HG03025 (cell line): Measurements from ENCODE around the gene ATP8A1.
"Not testable (repeated sequence)": the region's sequence is repeated elsewhere in the genome, so short reads cannot be mapped to it uniquely, and the experiment has no call there.

ENCODE experiments used
- ATAC-seq: cut with Tn5 transposase; IDR thresholded peaks from one replicate; pipeline ENCODE4 v1.9.1; 2021; ENCODE audit warnings: mild to moderate bottlenecking, moderate library complexity; ENCODE audit not compliant: unreplicated experiment, low FRiP score

Gene ATP8A1

DNA sequence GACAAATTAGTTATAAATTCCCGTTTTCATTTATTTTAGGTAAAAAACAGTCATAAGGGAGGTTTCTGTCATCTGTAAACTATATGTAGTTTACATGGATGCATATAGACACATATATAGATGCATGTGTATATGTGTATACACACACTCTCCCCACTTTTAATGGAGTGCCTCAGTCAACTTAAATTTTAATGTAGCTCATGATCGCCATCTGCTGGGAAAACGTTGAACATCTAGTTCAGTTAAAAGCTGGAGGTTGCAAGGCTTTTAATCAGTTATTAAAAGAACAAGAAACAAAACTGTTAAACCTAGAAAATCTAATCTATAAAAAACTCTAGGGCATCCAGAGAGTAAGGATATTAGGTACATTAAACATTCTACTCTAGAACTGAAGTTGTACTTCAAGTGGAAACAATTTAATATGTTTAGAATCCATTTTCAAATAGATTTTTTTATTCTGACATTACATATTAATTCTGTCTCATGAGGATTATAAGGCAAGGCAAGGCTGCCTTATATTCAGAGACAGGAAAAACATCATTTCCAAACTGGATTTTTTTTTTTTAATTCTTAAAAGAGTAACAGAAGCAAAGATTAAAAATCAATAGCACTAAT lies 137.0 kb downstream of the ATP8A1 start:
- no peak for ATAC-seq

DNA sequence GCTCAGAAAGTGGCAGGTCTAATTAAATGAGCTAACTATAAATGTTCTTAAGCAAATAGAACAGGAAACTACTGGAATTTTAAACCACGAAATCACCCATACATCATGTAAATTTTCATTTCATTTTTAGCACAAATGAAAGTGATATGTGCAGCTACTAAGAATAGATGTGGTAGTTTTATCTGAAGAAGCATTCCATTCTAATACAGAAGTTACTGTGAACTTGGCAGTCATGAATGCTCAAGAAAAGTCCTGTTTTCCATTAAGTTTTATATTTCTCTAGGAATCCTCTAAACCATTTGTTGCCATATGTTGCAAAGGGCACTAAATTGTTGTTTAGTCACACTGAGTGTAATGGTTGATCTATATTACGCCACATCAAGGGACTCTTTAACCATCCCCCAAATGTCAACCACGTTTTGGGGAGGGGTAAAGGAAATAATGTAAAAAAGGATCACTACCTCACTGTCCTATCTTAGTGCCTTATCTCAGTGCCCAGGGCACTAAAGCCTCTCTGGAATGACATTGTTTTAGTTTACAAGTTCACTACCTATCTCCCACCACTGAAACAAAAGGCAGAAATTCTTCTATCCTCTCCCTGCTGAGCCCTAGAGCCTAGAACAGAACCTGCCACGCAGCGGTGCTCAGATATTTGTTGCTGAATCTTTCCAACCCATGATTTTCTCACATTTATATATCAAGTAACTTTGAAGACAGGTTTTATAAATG lies 141.6 kb downstream of the ATP8A1 start:
- no peak for ATAC-seq

DNA sequence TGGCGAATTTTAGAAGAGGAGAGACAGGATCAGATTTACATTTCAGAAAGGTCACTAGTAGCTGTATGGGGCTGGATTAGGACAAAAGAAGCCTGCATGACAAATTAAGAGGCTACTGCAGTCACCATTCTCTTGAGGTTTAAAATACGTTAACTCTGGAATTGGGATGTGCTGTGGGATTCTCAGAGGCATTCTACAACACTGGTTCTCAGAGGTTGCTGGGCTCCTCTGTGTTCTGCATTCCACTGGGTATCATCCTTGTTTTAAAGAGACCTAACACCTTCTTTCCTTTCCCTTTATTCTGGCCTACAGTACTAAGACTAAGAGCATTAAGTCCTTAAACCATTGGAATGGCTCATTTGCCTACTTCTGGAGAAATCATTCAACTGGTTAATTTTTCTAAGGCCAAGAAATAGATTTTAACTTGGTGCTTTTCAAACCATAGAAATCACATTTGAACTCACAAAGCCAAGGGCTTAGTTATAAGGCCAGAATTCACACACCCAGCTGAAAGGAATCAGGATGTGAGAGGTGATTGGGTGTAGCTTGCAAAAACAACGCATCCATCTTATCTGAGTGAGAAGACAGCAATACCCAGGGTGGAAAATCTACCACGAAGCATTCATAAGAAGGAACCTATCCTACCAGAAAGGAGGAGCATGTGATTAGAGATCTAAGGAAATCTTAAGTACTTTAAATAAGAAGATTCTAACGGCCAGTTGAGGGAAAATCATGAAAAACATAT lies 143.0 kb downstream of the ATP8A1 start:
- no peak for ATAC-seq

DNA sequence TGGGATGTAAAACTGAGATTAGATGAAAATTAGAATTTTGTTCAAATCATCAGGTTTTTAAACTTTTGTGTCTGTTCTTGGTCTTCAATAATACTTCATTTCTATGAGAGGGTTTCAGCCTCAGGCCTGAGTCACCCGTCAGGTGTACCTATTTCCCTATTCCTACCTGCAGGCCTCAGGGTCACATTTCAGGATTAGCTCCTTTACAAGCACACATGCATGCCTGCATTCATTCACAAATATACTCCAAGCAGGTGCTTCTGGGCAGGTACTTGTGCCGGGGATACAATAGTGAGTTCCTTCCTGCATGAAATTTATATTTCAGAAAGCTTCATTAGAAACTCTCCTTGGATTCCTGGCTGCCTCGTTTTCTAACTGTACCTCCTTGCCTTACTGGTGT lies 144.7 kb downstream of the ATP8A1 start:
- no peak for ATAC-seq

DNA sequence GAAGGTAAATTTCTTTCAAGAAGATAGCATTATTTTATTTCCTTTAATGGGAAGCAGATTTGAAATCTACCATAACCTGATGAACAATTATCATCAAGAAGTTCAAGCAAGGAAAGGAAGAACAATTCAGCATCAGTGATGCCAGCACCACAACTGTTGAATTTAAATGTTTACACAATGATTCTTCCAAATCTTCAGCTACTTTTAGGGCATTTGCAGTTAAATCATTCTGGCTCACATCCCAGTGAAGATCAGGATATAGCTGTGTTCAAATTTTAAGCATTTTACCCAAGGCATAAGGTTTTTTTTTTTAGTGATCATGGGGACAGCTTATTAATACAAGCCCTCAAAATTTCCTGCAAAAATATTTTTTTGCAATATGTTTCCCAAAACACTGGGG lies 146.7 kb downstream of the ATP8A1 start:
- ATAC-seq, result no peak

DNA sequence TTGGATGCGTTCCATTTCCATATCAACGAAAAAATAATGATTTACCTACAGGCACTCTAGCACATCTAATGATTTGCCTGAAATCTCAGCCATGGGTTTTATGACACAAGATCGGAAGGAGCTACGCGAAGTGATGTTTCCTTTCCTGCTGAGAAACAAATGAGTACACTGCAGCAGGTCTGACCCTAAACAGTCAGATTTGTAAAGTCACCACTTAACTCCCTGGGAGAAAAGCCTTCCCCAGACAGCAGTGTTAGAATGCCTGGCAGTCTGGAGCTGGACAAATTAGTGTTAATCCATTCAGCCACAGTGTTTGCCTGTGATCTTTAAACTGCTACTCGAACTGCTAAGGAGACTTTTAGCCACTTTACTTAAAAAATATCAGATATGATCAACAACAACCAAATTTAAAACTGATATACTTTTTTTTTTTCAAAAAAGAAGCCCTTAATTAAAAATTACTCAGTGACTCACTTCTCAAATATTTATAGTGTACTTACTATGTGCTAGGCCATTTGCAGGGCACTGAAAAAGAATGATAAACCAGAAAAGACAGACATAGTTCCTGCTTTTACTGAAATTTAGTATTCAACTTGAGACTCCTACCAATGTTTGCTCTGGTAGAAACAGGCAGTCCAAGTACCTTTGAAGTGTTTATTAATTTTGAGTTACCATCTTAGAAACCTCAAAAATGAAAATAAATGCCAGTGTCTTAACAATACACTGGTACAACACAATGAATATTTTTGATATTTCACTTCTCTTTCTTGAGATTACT lies 155.1 kb downstream of the ATP8A1 start:
- no peak for ATAC-seq

DNA sequence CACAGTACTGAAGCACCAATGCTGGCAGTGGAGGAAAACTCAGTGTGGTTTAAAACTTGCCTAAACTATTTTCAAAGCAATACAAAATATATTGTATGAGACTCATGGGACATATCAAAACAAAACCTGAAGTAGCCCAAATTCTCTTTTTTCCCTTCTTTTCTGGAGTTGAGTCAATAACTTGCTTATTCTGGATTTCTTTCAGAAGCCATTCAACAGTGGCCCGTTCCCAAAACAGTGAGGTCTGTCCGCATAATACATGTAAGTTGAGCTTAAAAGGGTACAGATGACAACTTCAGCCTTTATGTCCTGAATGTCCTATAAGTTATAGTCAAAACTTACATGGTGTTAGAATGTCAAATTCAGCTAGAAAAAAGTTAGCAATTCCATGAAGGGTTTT lies 158.9 kb downstream of the ATP8A1 start:
- ATAC-seq, result no peak

DNA sequence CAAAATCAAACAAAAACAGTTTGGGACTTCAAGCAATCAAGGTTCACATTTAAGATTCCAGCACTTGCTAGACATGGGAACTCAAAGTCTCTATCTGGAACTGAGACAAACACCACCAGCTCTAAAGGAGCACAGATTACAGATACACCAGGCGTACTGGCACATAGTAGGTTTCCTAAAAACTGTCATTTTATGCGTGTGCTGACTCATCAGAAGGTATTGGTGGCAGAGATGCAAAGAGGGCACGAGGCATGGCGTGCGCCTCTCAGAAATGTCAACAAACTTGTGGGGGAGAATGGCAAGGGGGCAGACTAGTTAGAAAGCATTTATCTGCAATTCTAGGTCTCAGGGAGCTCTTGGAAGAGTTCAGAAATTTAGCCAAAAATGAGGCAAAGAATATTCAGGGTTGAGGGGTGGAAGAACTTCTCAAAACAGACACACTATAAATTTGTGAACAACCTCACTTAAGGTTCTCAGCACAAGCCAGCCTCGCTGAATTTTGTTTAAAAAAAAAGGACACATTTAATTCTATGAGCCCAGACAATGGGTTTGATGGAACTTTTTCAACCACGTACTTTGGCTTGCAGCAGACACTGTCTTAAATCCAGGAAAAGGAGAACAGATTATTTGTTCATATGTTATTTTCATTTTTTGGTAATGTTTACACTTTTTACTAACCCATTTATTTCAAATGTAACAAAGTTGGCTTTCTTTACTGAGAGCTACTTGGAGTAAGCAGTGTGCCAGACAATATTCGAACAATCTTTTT lies 159.6 kb downstream of the ATP8A1 start:
- no peak for ATAC-seq

DNA sequence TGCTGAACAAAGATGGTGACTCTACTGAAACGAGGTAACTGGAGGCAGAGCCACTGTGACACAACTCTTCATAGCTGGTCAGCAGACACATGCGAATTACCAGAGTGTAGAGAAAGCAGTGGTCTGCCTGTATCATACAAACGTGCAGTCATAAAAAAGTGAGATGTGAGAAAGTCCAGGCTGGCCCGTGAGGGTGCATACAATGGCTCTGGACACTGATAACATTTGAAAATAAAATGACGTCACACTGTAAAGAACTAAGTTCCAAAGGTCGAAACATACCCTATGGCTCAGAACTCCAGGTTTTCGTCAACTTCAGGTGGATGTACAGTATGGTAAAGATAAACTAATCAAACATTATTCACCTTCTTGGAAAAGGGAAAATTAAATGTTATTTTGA lies 163.9 kb downstream of the ATP8A1 start:
- ATAC-seq, result no peak

DNA sequence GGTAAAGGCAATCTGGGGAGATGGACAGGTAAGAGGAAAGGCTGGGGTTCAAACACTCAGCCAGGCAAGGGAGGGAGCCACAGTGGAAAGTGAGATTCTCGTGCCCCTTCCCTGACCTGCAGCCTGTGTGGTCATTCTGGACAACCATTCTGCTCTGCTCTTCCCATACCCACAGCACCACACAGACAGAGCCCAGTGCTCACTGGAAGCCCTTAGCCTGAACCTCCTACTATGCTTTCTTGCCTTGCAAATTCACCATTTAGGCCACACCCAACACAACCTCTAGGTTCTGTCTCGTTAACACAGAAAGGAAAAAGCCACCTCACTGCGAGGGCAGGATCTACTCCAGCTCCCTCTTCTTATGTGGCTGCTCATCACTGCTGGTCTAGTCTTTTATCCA lies 166.9 kb downstream of the ATP8A1 start:
- peak; percentile 40 for ATAC-seq

DNA sequence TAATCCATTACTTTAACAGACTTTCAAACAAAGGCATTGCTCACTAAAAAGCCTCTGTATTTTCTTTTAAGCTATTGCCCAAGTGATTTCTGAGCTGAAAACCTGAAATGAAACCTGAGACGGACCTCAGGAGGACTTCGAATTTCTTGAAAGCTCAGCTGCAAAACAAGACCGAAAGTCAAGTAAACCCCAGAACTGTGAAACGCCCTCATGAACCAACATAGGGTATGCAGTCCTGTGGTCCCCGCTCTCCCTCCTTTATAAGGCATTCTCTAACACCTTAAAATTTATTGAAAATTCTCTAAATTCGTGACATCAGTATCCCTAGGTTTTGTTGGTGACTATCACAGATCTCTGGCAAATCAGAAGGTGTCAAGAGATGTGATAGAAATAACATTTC lies 167.8 kb downstream of the ATP8A1 start:
- peak; percentile 57 for ATAC-seq

DNA sequence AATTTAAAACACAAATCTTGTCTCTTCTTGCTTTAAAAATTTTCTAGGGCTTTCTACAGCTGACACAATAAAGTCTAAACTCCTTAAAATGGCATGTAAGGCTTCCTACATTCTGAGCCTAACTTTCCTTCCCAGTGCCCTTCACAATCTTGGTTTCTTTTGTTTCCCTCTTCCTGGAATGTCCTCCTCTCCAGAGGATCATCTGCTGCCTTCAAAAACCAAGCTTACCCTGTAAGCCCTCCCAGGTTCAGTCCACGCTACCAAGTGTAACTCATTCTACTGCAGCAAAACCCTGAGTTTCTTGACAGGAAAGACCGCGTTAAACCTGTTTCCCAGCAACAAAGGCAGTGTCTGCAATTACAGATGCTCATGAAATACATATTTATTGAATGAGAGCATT lies 168.4 kb downstream of the ATP8A1 start:
- ATAC-seq, result no peak

DNA sequence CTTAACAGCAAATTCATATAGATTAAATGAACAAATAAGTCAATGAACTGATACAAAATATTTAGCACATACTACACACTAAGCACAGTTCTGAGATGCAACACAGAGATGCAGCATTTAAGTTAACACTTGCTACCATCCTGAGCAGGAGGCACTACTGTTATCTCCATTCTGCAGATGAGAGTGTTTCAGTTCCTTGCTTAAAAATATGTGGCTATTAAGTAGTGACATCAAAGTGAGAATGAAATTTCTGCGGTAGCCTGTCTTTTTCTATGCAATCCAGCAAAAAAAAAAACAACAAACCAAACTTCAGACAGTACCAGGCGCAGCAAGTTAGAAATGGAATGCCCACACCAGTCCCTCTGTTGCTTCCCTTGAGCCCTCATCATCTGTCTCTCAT lies 168.8 kb downstream of the ATP8A1 start:
- ATAC-seq, result peak; percentile 86

DNA sequence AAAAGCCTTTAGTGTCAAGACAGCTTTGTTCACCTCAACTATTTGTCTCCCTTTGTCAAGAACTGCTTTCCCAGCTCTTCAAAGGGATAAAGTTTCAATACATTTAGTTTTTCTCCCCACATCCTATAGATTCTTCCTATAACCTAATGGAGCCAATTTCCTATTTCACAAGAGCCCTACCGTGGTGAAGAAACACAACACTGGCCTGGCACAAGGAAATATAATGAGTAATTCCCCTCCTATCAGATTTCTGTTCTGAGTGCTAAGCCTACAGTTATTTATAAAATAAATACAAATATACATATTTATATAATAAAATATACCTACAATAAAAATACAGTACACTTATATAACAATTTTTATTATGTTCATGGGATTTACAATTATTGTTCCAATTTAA lies 169.7 kb downstream of the ATP8A1 start:
- no peak for ATAC-seq

DNA sequence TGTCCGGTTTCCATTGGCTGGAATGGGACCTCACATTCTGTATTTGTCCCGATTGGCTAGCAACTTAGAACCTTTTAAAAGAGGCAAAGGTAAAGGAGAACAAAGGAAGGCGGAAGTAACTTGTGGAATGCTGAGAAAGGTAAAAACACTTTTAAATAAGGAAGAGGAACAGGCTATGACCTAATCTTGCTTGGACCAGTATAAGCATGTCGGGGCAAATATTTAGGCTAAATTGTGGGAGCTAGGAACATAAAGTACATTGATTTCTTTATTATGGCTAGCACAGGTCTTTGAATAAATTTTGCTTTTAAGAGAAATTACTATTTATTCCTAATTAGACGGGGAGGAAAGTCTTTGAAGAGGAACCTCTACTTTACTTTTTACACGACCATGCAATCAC lies 170.7 kb downstream of the ATP8A1 start:
- ATAC-seq, result not testable (repeated sequence)

DNA sequence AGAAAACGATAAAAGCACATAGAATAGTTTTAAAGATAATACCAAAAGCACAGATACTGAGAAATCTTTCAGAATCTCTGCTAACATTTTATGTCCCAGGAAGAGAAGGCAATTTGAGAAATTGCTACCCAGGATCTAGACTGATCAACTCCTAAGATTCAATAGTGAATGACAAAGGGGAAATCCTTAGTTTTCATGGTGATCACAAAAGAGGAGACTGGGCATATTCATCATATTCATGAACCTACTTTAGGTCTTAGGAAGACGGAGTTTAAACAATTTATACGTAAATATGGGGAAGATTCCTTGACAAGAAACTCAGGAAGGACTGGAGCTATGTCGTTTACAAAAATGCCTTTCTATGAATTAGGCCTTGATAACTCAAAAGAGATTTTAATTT lies 172.3 kb downstream of the ATP8A1 start:
- no peak for ATAC-seq

DNA sequence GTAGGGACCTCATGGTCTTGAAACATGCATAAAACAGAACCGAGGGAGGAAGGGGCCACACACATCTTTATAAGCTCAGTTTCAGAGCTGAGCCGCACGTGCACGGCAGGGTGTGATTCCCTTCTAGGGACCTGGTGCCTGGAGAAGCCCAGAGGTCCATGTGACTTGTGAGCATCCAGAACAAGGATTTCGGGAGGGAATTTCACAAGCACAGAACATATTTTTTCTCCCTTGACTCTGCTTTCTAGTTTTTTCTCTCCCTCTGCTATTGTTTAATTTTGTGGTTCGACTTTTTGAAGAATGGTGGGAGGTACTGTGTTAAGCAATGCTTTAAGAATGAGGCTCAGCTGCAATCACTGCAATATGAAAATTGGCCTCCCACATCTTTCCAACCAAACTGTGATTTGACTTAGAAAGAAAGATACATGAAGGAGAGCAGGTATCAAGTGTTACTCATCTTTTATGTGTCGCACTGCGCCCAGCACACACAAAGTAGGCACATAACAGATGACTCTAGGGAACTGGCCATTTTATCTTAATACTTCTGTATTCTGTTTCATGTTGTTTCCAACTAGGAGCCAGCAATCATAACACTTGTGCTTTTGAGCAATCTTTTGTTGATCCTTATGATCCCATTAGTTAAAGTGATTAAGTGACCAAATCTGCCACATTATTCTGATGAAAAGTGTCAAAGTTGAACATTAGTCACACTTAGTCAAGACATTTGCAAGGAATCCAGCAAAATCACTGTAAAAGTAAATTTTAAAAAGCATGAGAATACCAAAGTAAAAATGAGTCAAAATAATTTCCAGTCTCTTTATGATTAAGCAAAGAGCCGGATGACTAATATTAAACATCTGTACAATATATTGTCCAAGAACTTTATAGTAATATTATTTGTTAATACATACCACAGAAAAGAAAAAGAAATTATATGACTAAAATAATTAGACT lies 173.2 kb downstream of the ATP8A1 start:
- no peak for ATAC-seq

DNA sequence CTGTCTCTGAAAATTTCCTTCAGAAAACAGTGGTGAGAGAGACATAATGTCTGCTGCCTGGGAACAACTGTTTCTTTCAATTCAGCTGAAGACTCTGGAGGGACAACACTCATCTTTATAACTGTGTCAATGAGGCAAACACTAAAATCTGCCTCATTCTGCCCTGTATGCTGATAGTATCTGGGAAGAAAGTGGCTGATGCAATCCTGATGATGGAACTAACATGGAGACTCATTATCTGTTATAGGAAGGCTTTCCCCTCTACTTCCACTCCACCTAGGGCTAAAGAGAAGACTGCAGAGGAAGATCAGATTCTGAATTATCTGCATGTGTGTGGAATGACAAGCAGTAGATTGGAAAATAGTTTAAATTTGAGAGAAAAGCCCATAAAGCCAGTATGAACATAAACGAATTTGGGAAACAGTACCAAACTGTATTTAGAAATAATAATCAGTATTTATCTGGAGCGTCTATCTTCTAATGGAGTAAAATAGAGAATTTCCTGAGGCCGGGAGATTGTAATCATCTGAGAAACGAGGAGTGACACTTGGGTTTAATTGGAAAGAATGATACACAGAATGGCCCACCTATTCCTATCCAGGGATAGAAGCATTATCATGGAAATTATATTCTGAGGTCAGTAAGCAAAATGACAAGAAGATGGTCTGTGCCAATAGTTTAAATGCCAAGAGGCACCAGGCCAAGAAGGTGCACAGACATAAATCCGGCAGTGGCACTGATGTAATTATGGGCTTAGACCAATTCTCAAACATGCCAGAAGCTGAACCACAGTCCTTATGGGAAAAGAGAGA lies 174.2 kb downstream of the ATP8A1 start:
- ATAC-seq, result no peak
